ENCODE data around the gene ZNF664. TPM values are rescaled to one million over a fixed set of nuclear protein-coding genes. Genes with fewer than 3 reads are reported as not detected.

Gene ZNF664
- total and polyA plus RNA-seq, 2 of the 4 experiments (the other 2 are of a cell fraction), result 29.9 to 32.6 TPM

GRCh38 chr12:124030510-124030909 lies 57.5 kb downstream of the ZNF664 start:
- peak overlapping the region in 1 of 2 experiments; percentile 13; a peak in 1 of 4 replicates for H4K8ac ChIP-seq (ENCODE audit: low read depth in 2 of 2, low read length in 2 of 2)
- peak overlapping the region; percentile 35; the same call in 1 of the 2 replicates for H2BK120ac ChIP-seq (ENCODE audit: low read depth, low read length)
- H2BK20ac ChIP-seq (ENCODE audit: low read depth, low read length), result no peak overlapping the region
- no peak overlapping the region; the same call in 1 of the 2 replicates for H3K4ac ChIP-seq (ENCODE audit: low read depth, low read length)
- intact Hi-C loops (cut with micrococcal nuclease), result loop anchor here (5.0 kb wide), 2 partner anchors 33 to 58 kb away; partner anchors contain the start of genes CCDC92 and ZNF664
- H3K14ac ChIP-seq (replicated peaks; ENCODE audit: low read depth, low read length), result no peak overlapping the region
- H2AK5ac ChIP-seq (ENCODE audit: low read depth, low read length), result no peak overlapping the region
- H3K18ac ChIP-seq (ENCODE audit: low read depth, low read length), result 0 out of 2 replicates have a peak overlapping the region, but pooled peaks have one; percentile 3
- H3K9me3 ChIP-seq (ENCODE audit: control insufficient read depth, insufficient read depth, low read length), result no peaks in the 10 kb centered on the region
- peak; percentile 86 for TF ChIP-seq BHLHE40 (IDR thresholded peaks at IDR 0.05; ENCODE audit: low read depth, low read length)
- TF ChIP-seq ELK1 (IDR thresholded peaks at IDR 0.05; ENCODE audit: borderline replicate concordance, low read depth, low read length), result no peak
- TF ChIP-seq MAFK (IDR thresholded peaks at IDR 0.05; ENCODE audit: low read depth, low read length), result peak; percentile 77
- peak; percentile 40; the same call in 1 of the 2 replicates for TF ChIP-seq FOS (IDR thresholded peaks at IDR 0.05; ENCODE audit: low read depth, low read length)
- 0 out of 2 replicates have a peak, but pooled peaks have one; percentile 5 for TF ChIP-seq NFE2L2 (IDR thresholded peaks at IDR 0.05; ENCODE audit: low read depth, low read length)
- peak; percentile 39 for TF ChIP-seq CEBPB (IDR thresholded peaks at IDR 0.05; ENCODE audit: low read depth, low read length)
- peak; percentile 84 for TF ChIP-seq USF2 (IDR thresholded peaks at IDR 0.05; ENCODE audit: low read depth, low read length)
- TF ChIP-seq CHD1 (IDR thresholded peaks at IDR 0.05; ENCODE audit: low read depth, low read length), result no peak
- peak overlapping the region; percentile 15 for H2AFZ ChIP-seq (replicated peaks; ENCODE audit: low read length, poor library complexity)
- POLR2A ChIA-PET (ENCODE audit: unreplicated experiment), result no interaction called here
- H3K27me3 ChIP-seq (ENCODE audit: control insufficient read depth, insufficient read depth, low read length), result no peaks in the 10 kb centered on the region
- H2AK9ac ChIP-seq (replicated peaks; ENCODE audit: low read depth, low read length, poor library complexity), result peak overlapping the region; percentile 13
- 3% methylated on average over 5 of the region's 12 CpGs; no CpG with 5 or more reads in 1 of the 2 experiments for WGBS, 2 experiments (ENCODE audit: extremely low coverage in 2 of 2, insufficient read length in 1 of 2)
- H3K23ac ChIP-seq (ENCODE audit: low read depth, low read length), result no peak overlapping the region; the same call in 1 of the 2 replicates
- H3K56ac ChIP-seq (ENCODE audit: extremely low read depth, insufficient read depth, low read length), result peak overlapping the region; percentile 0; the same call in 1 of the 2 replicates
- no peak overlapping the region for H4K5ac ChIP-seq (ENCODE audit: low read depth, low read length)
- no TSS peak for BruUV-seq (replicated peaks)
- H3K4me1 ChIP-seq (ENCODE audit: control insufficient read depth, insufficient read depth, low read length), result peaks cover 15% of the 10 kb centered on the region
- no peak overlapping the region for H3K9ac ChIP-seq (ENCODE audit: low read depth, low read length)
- ATAC-seq (ENCODE audit: low read depth) (peak; percentile 75), DNase-seq (peak; percentile 88)
- peak overlapping the region; percentile 28 for H3K4me2 ChIP-seq (ENCODE audit: low read depth, low read length)
- dilution Hi-C loops (cut with HindIII; ENCODE audit: low sequenced_read_pairs, unreplicated experiment), result no loop called here
- H2BK5ac ChIP-seq (ENCODE audit: low read depth, low read length, poor library complexity, severe bottlenecking), result no peak overlapping the region
- H3K27ac ChIP-seq (ENCODE audit: insufficient read depth, low read length), result peak overlapping the region; percentile 31; the same call in 1 of the 2 replicates
- no peaks in the 10 kb centered on the region for H4K20me1 ChIP-seq (ENCODE audit: insufficient read depth, low read length)
- H4K91ac ChIP-seq (ENCODE audit: insufficient read depth, low read depth, low read length), result no peak overlapping the region
- H3K4me3 ChIP-seq (ENCODE audit: insufficient read depth, low read depth, low read length), result no peak overlapping the region
- no peaks in the 10 kb centered on the region; a peak in 1 of 4 replicates for H3K79me1 ChIP-seq (ENCODE audit: low read depth in 1 of 2, low read length in 2 of 2)
- H3K36me3 ChIP-seq (ENCODE audit: control insufficient read depth, insufficient read depth, low read length), result no peaks in the 10 kb centered on the region
- no peak overlapping the region for H2BK15ac ChIP-seq (ENCODE audit: low read depth, low read length)
- CTCF ChIA-PET, result no interaction called here
- in situ Hi-C loops (cut with MboI; ENCODE audit: low sequenced_read_pairs), result no loop called here
- H3K9me1 ChIP-seq (ENCODE audit: insufficient read depth, low read length), result peaks cover 17% of the 10 kb centered on the region

Measured in IMR-90 (cell line).